ENCODE data around the gene TTC13. TPM values are rescaled to one million over a fixed set of nuclear protein-coding genes. Genes with fewer than 3 reads are reported as not detected.

TTC13 gene
- total and polyA plus RNA-seq, 2 of the 4 experiments (the other 2 are of a cell fraction): 6.1 to 9.1 TPM

DNA sequence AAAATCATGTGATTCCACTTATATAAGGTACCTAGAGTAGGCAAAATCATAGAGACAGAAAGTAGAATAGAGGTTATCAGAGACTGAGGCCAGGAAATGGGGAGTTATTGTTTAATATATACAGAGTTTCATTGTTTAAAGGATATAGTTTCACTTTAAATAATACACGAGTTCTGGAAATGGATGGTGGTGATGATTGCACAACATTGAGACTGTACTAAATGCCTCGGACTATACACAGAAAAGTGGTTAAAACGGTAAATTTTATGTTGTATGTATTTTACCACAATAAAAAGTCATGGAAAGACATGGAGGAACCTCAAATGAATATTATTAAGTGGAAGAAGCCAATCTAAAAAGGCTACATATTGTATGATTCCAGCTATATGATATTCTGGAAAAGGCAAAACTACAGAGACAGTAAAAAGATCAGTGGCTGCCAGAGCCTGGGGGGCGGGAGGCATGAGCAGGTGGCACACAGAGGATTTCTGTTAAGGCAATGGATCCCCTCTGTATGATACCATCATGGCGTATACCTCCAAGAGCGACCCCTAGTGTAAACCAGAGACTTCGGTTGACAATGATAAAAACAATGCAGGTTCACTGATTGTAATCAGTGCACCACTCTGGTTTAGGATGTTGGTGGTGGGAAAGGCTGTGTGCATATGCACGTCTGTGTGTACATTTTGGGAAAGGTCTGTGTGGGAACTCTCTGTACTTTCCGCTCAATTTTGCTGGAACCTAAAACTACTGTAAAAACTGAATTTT, 117.9 kb downstream of the TTC13 start:
- Histone ChIP-seq H3K4me2 (ENCODE audit: low read depth, low read length) (no peak overlapping the region), H3K23ac (ENCODE audit: low read depth, low read length) (no peak overlapping the region), H3K9me3 (ENCODE audit: control insufficient read depth, insufficient read depth, low read length) (no peaks in the 10 kb centered on the region), H2AK9ac (replicated peaks; ENCODE audit: low read depth, low read length, poor library complexity) (no peak overlapping the region), H3K79me1 (ENCODE audit: low read depth in 1 of 2, low read length in 2 of 2) (peaks cover 27 to 90% of the 10 kb centered on the region in 2 experiments), H2AFZ (replicated peaks; ENCODE audit: low read length, poor library complexity) (no peak overlapping the region), H2BK15ac (ENCODE audit: low read depth, low read length) (no peak overlapping the region), H3K27me3 (ENCODE audit: control insufficient read depth, insufficient read depth, low read length) (no peaks in the 10 kb centered on the region), H4K91ac (ENCODE audit: insufficient read depth, low read depth, low read length) (no peak overlapping the region), H3K4ac (ENCODE audit: low read depth, low read length) (no peak overlapping the region), H2BK120ac (ENCODE audit: low read depth, low read length) (no peak overlapping the region; the same call in 1 of the 2 replicates), H4K20me1 (ENCODE audit: insufficient read depth, low read length) (peaks cover 91% of the 10 kb centered on the region), H3K27ac (ENCODE audit: insufficient read depth, low read length) (no peak overlapping the region), H3K56ac (ENCODE audit: extremely low read depth, insufficient read depth, low read length) (no peak overlapping the region), H3K4me3 (ENCODE audit: insufficient read depth, low read depth, low read length) (no peak overlapping the region), H3K9me1 (ENCODE audit: insufficient read depth, low read length) (peaks cover 50% of the 10 kb centered on the region), H4K5ac (ENCODE audit: low read depth, low read length) (no peak overlapping the region), H3K18ac (ENCODE audit: low read depth, low read length) (no peak overlapping the region), H3K14ac (replicated peaks; ENCODE audit: low read depth, low read length) (no peak overlapping the region), H2BK5ac (ENCODE audit: low read depth, low read length, poor library complexity, severe bottlenecking) (no peak overlapping the region), H4K8ac (ENCODE audit: low read depth in 2 of 2, low read length in 2 of 2) (no peak overlapping the region), H2BK20ac (ENCODE audit: low read depth, low read length) (no peak overlapping the region), H2AK5ac (ENCODE audit: low read depth, low read length) (peak overlapping the region; percentile 21; the same call in 1 of the 2 replicates), H3K9ac (ENCODE audit: low read depth, low read length) (no peak overlapping the region), H3K36me3 (ENCODE audit: control insufficient read depth, insufficient read depth, low read length) (peaks cover 12% of the 10 kb centered on the region), H3K4me1 (ENCODE audit: control insufficient read depth, insufficient read depth, low read length) (peaks cover 57% of the 10 kb centered on the region)
- dilution Hi-C loops (cut with HindIII; ENCODE audit: low sequenced_read_pairs, unreplicated experiment): no loop called here
- ChIA-PET CTCF (interaction anchor here (0.9 kb wide), 1 partner anchor 30 kb away, joined by 3 read pairs; no protein-coding TSS in a partner anchor), POLR2A (ENCODE audit: unreplicated experiment) (no interaction called here)
- intact Hi-C loops (cut with micrococcal nuclease): no loop called here
- DNase-seq: no peak
- 86% methylated on average over 1 of the region's 9 CpGs; no CpG with 5 or more reads in 1 of the 2 experiments for WGBS, 2 experiments (ENCODE audit: extremely low coverage in 2 of 2, insufficient read length in 1 of 2)
- ATAC-seq (ENCODE audit: low read depth): no peak
- in situ Hi-C loops (cut with MboI; ENCODE audit: low sequenced_read_pairs): loop anchor here (25.0 kb wide), 1 partner anchor 774 kb away; no protein-coding TSS in a partner anchor
- BruUV-seq (replicated peaks): no TSS peak
- TF ChIP-seq CEBPB (IDR thresholded peaks at IDR 0.05; ENCODE audit: low read depth, low read length) (peak; percentile 97), CHD1 (IDR thresholded peaks at IDR 0.05; ENCODE audit: low read depth, low read length) (no peak)
